Mesothelial cell of epicardium (in vitro differentiated cells): Measurements from ENCODE around the gene L3MBTL1. TPM values are rescaled to one million over a fixed set of nuclear protein-coding genes. Genes with fewer than 3 reads are reported as not detected.

Experiments
- DNase-seq, 2 experiments: peaks; one replicate each; pipeline ENCODE4 v3.0.0; 2021; ENCODE audit warnings: low spot score in 2 of 2; ENCODE audit not compliant: unreplicated experiment in 2 of 2
- H3K27ac Mint-ChIP-seq: 2 replicates; pipeline ENCODE4 v1.8.0; 2021; ENCODE audit warnings: mixed read lengths
- H3K27me3 Mint-ChIP-seq: 2 replicates; pipeline ENCODE4 v1.8.0; 2021; ENCODE audit warnings: low read depth, mixed read lengths
- H3K36me3 Mint-ChIP-seq: 2 replicates; pipeline ENCODE4 v1.8.0; 2021; ENCODE audit warnings: mixed read lengths
- H3K4me1 Mint-ChIP-seq: 2 replicates; pipeline ENCODE4 v1.8.0; 2021; ENCODE audit warnings: mixed read lengths
- H3K4me3 Mint-ChIP-seq: 2 replicates; pipeline ENCODE4 v1.8.0; 2021; ENCODE audit warnings: mild to moderate bottlenecking, moderate library complexity, mixed read lengths
- H3K9me3 Mint-ChIP-seq: 2 replicates; pipeline ENCODE4 v1.8.0; 2021; ENCODE audit warnings: mixed read lengths
- total RNA-seq: library from RNA; stranded (reverse); gene quantifications from 3 replicates; pipeline ENCODE4 v1.2.1, GENCODE V29; 2021
- TF ChIP-seq, protein P1 (sequence below): fragments of 200-600 bp; sonication (generic); IDR thresholded peaks from one replicate; pipeline ENCODE4 v1.5.0; 2021; ENCODE audit warnings: antibody characterized with exemption; ENCODE audit not compliant: unreplicated experiment

Gene L3MBTL1
- total RNA-seq, 1 donor from 2014 or later = 46.7 TPM

DNA sequence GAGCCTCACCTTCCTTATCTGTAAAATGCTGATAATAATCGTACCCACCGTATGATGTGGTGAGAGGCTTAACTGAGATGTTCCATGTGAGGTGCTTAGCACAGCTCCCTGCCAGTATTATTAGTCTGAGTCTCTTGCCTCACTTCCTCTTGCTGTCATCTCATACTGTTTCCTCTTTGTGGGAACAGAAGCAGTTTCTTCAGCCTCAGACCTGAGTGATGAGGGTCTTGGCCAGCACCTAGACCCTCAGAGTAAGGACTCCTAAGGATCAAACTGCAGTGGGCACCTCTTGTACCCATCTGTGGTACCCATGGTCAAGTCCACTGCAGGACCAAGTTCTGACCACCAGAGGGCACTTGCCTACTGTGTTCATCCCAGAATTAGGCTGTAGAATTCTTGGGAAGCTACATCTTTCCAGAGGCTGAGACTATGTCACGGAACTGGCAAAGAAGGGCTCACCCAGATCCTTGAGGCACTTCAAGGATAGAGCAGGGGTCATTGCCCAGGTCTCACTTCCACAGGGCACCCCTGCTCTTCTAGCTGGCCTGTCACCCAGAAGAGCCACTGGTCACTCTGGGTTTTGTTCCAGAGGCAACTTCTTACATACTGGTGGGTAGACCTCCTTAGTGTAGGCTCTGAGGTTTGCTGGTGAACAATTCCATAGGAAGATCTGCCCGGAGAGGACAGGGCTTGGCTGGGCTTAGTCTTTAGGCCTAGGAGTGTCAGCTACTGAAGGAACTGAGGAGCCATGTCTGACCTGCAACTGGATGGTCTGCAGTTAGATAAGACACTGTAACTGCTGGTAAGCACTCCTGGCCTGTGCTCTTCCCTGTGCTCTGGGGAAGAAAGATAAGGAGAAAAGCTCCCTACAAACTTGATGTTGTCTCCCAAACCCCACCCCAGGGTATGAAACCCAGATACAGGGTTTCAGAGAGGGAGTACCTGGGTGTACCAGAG, 30.7 kb downstream of the L3MBTL1 start:
- no peaks in the 10 kb centered on the region for H3K4me1 Mint-ChIP-seq
- TF ChIP-seq, protein P1, sequence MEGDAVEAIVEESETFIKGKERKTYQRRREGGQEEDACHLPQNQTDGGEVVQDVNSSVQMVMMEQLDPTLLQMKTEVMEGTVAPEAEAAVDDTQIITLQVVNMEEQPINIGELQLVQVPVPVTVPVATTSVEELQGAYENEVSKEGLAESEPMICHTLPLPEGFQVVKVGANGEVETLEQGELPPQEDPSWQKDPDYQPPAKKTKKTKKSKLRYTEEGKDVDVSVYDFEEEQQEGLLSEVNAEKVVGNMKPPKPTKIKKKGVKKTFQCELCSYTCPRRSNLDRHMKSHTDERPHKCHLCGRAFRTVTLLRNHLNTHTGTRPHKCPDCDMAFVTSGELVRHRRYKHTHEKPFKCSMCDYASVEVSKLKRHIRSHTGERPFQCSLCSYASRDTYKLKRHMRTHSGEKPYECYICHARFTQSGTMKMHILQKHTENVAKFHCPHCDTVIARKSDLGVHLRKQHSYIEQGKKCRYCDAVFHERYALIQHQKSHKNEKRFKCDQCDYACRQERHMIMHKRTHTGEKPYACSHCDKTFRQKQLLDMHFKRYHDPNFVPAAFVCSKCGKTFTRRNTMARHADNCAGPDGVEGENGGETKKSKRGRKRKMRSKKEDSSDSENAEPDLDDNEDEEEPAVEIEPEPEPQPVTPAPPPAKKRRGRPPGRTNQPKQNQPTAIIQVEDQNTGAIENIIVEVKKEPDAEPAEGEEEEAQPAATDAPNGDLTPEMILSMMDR = peak; percentile 88
- H3K9me3 Mint-ChIP-seq = no peaks in the 10 kb centered on the region
- H3K27ac Mint-ChIP-seq = no peak overlapping the region
- H3K36me3 Mint-ChIP-seq = peaks cover 2% of the 10 kb centered on the region
- H3K4me3 Mint-ChIP-seq = no peak overlapping the region
- peak in 1 of 2 experiments; percentile 71 for DNase-seq
- no peaks in the 10 kb centered on the region for H3K27me3 Mint-ChIP-seq

DNA sequence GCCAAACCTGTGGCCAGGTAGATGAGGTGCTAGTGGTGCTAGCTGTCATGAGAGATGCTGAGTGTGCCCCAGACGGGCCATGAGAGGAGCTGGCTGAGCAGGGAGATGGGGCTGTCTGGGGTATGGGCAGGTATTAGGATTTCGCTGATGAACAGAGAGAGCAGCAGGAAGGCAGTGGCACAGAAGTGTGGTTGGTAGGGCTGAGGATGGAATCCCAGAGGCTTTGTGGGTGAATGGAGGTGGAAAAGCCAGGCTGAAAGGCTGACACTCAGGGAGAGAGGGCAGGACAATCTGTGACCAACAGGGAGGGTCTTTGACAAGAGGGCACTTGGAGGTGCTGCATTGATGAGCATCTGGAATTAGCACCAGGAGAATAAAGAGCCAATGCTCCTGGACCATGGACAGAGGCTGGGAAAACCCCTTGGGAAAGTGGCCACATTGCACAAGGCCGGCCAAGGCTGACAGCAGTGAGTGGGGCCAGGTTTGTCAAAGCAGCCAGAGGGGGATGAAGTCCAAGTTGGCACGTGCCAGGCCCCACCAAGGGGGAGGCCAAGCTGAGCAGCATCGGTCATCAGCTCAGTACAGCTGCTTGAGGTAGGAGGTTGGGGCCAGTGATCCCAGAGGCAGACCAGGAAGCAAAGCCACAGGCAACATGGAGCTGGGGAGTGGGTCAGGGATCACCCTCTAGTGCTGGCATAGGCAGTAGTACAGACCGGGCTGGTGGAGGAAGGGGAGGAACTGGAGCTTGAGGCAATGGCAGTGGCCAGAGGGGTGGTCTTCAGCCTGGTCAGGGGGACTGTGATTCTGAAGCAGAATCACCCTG, 31.6 kb downstream of the L3MBTL1 start:
- no peak overlapping the region for H3K4me3 Mint-ChIP-seq
- H3K27ac Mint-ChIP-seq = no peak overlapping the region
- H3K36me3 Mint-ChIP-seq = peaks cover 2% of the 10 kb centered on the region
- no peaks in the 10 kb centered on the region for H3K9me3 Mint-ChIP-seq
- TF ChIP-seq, protein P1 = no peak
- no peak for DNase-seq
- no peaks in the 10 kb centered on the region for H3K27me3 Mint-ChIP-seq
- no peaks in the 10 kb centered on the region for H3K4me1 Mint-ChIP-seq

DNA sequence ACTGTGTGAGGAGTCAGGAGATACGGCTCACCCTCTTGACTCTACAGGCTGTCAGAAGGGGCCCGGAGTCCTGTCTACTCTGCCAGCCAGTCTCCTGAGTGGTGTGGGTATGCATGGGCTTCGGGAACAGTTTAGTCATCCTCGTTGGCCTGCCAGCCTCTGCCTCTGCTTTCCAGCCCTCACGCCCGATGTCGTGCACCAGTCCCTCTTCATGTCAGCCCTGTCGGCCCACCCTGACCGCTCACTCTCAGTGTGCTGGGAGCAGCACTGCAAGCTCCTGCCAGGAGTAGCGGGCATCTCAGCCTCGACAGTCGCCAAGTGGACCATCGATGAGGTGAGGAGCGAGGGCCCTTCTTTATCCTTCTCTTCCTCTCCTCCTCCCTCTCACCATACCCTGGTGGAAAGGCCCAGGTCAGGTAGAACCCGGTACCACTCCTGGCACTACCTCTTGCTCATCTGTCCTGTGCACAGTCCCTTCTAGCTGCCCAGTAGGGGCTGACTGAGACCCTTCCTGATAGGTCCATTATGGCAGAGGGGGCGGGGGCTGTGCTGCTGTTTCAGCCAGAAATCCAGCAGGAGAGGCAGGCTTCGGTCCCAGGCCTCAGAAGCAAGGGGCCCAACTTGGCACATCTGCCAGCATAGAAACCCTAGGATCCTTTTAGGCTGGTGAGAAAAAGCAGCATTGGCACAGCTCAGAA, 32.6 kb downstream of the L3MBTL1 start:
- Mint-ChIP-seq H3K36me3 (peaks cover 2% of the 10 kb centered on the region), H3K27ac (no peak overlapping the region), H3K9me3 (no peaks in the 10 kb centered on the region), H3K27me3 (no peaks in the 10 kb centered on the region), H3K4me3 (no peak overlapping the region), H3K4me1 (no peaks in the 10 kb centered on the region)
- no peak for DNase-seq
- TF ChIP-seq, protein P1 = no peak

DNA sequence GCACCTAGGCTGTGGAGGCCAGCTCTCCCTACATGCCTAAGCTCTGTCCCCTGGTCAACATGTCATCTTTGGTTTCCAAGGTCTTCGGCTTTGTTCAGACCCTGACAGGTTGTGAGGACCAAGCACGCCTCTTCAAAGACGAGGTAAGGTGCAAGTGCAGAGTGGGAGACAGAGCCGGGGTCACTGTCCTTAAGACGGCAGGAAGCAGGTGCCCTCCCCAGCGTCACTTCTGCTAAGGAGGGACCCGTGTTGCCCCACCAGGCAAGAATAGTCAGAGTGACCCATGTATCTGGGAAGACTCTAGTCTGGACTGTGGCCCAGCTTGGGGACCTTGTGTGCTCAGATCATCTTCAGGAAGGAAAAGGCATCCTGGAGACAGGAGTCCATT, 33.2 kb downstream of the L3MBTL1 start:
- Mint-ChIP-seq H3K9me3 (no peaks in the 10 kb centered on the region), H3K27me3 (no peaks in the 10 kb centered on the region)
- no peak for DNase-seq

DNA sequence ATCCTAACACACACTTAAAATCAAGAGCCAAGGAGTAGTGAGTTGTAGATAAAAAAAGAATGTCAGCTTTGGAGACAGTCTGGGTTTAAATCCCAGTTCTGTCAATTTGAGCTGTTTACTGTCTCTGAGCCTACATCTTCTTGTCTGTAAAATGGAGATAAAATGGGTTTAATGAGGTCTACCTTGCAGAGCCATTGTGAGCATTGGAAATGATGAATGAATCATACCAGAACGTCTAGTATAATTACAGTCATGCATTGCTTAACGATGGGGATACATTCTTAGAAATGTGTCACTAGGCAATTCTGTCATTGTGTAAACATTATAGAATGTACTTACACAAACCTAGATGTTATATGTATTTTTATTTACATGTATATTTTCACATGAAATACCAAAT, 33.7 kb downstream of the L3MBTL1 start:
- TF ChIP-seq, protein P1 = no peak
- Mint-ChIP-seq H3K4me3 (no peak overlapping the region), H3K4me1 (no peaks in the 10 kb centered on the region), H3K27ac (no peak overlapping the region), H3K36me3 (peaks cover 12% of the 10 kb centered on the region), H3K27me3 (no peaks in the 10 kb centered on the region), H3K9me3 (no peaks in the 10 kb centered on the region)
- no peak for DNase-seq

More for the DNA sequence above, 33.2 kb downstream of the L3MBTL1 start:
- Mint-ChIP-seq H3K4me1 (no peaks in the 10 kb centered on the region), H3K36me3 (peaks cover 6% of the 10 kb centered on the region), H3K27ac (no peak overlapping the region), H3K4me3 (no peak overlapping the region)
- TF ChIP-seq, protein P1 = no peak
